B cell (primary cell): ENCODE measurements around the gene FAM117B. TPM values are rescaled to one million over a fixed set of nuclear protein-coding genes. Genes with fewer than 3 reads are reported as not detected.
A peak's percentile ranks its signal among the peaks of the same experiment; 100 is the strongest.

Source experiments
- ATAC-seq: fragments of 200-7000 bp; cut with Tn5 transposase; one replicate; pipeline ENCODE4 v1.10.0; 2021; ENCODE audit warnings: low read depth, mild to moderate bottlenecking, moderate number of reproducible peaks, moderate library complexity
- CTCF ChIA-PET: fragments of 350-600 bp; sonication (Branson Sonifier 250); formaldehyde crosslinking; loops from one replicate; lab custom pipeline; 2021; ENCODE audit warnings: antibody characterized with exemption, inconsistent platforms; lab: Charles Lee
- POLR2A ChIA-PET: fragments of 350-600 bp; sonication (Branson Sonifier 250); formaldehyde crosslinking; loops from one replicate; lab custom pipeline; 2021; ENCODE audit warnings: antibody characterized with exemption; lab: Charles Lee
- DNase-seq: peaks from one replicate; pipeline ENCODE4 v3.0.0; 2013
- H2AFZ ChIP-seq: 2 replicates; pipeline ENCODE4 v1.6.1; 2012; ENCODE audit warnings: mild to moderate bottlenecking, low read depth, low read length; ENCODE audit not compliant: insufficient read depth, poor library complexity, severe bottlenecking
- H3K27ac ChIP-seq, 2 donors: 1 replicate in 1 of 2; 2 replicates in 1 of 2; pipeline ENCODE4 v1.5.1; 2012 to 2013; ENCODE audit warnings: low read length in 2 of 2, mild to moderate bottlenecking in 2 of 2, moderate library complexity in 1 of 2
- H3K27me3 ChIP-seq, 4 experiments: fragments of 200-600 bp in 1 of 4; sonication (generic) in 1 of 4; replicated peaks in 1 of 4; 1 replicate in 2 of 4; 2 replicates in 2 of 4; pipeline versions ENCODE4 v1.6.1 to v1.7.0; 2013 to 2016; ENCODE audit warnings: low read length in 3 of 4, mild to moderate bottlenecking in 2 of 4, mixed read lengths in 1 of 4, moderate library complexity in 1 of 4; ENCODE audit not compliant: insufficient read depth in 4 of 4, control insufficient read depth in 3 of 4; ENCODE audit errors: control extremely low read depth in 1 of 4
- H3K36me3 ChIP-seq, 2 experiments: replicated peaks in 1 of 2; 1 replicate in 1 of 2; 2 replicates in 1 of 2; pipeline versions ENCODE4 v1.6.1 to v1.7.1; 2013; ENCODE audit warnings: low read length in 1 of 2; ENCODE audit not compliant: insufficient read depth in 2 of 2, control insufficient read depth in 1 of 2; ENCODE audit errors: control extremely low read depth in 1 of 2, extremely low read depth in 1 of 2
- H3K4me1 ChIP-seq, 2 donors: fragments of 200-600 bp in 1 of 2; sonication (generic) in 1 of 2; 1 replicate in 1 of 2; 2 replicates in 1 of 2; pipeline versions ENCODE4 v1.5.1 to v1.6.1; 2013 to 2017; ENCODE audit warnings: low read length in 2 of 2; ENCODE audit not compliant: control insufficient read depth in 2 of 2, insufficient read depth in 2 of 2
- H3K4me2 ChIP-seq: replicated peaks from 2 replicates; pipeline ENCODE3; 2012; ENCODE audit warnings: mild to moderate bottlenecking, low read depth, low read length; ENCODE audit not compliant: poor library complexity, severe bottlenecking
- H3K4me3 ChIP-seq, 5 experiments: fragments of 200-600 bp in 1 of 5; sonication (generic) in 1 of 5; 1 replicate in 3 of 5; 2 replicates in 2 of 5; pipeline versions ENCODE4 v1.5.1 to v1.7.0; 2011 to 2016; ENCODE audit warnings: low read length in 4 of 5, mild to moderate bottlenecking in 4 of 5, low read depth in 2 of 5, control low read depth in 1 of 5, moderate library complexity in 1 of 5; ENCODE audit not compliant: insufficient read depth in 1 of 5; ENCODE audit errors: control extremely low read depth in 1 of 5, extremely low read depth in 1 of 5
- H3K79me2 ChIP-seq: fragments of 200-600 bp; sonication (generic); one replicate; pipeline ENCODE4 v1.6.0; 2016; ENCODE audit warnings: low read length; ENCODE audit not compliant: control insufficient read depth, insufficient read depth
- H3K9ac ChIP-seq: fragments of 200-600 bp; sonication (generic); 2 replicates; pipeline ENCODE4 v1.6.1; 2017; ENCODE audit warnings: mild to moderate bottlenecking, low read length, moderate library complexity
- H3K9me3 ChIP-seq, 3 donors: one replicate each; pipeline versions ENCODE4 v1.6.1 to v1.7.1; 2013; ENCODE audit warnings: low read length in 2 of 3; ENCODE audit not compliant: control insufficient read depth in 2 of 3, insufficient read depth in 1 of 3; ENCODE audit errors: control extremely low read depth in 1 of 3
- H4K20me1 ChIP-seq: 2 replicates; pipeline ENCODE4 v1.6.0; 2012; ENCODE audit warnings: mild to moderate bottlenecking, low read length; ENCODE audit not compliant: insufficient read depth, control insufficient read depth, poor library complexity, severe bottlenecking
- H3K27ac Mint-ChIP-seq: one replicate; pipeline ENCODE4 v1.8.0; 2021; ENCODE audit warnings: mixed read lengths
- H3K27me3 Mint-ChIP-seq: one replicate; pipeline ENCODE4 v1.8.0; 2021; ENCODE audit warnings: mixed read lengths
- H3K4me1 Mint-ChIP-seq: one replicate; pipeline ENCODE4 v1.8.0; 2021; ENCODE audit warnings: mixed read lengths
- H3K4me3 Mint-ChIP-seq: one replicate; pipeline ENCODE4 v1.8.0; 2021; ENCODE audit warnings: mixed read lengths
- H3K9me3 Mint-ChIP-seq: one replicate; pipeline ENCODE4 v1.8.0; 2022; ENCODE audit warnings: mixed read lengths; ENCODE audit not compliant: insufficient read depth
- CTCF ChIP-seq: fragments of 200-600 bp; IDR thresholded peaks from one replicate; pipeline ENCODE4 v1.8.0; 2022; ENCODE audit warnings: antibody characterized with exemption, mild to moderate bottlenecking
- EZH2 ChIP-seq: IDR thresholded peaks from 2 replicates; pipeline ENCODE4 v1.6.1; 2012; ENCODE audit warnings: borderline replicate concordance, low read depth, mild to moderate bottlenecking, moderate library complexity, low read length; ENCODE audit not compliant: insufficient read depth, poor library complexity, severe bottlenecking
- WGBS: methylation state at CpG from one replicate; pipeline ENCODE4 v1.1.5; 2013; ENCODE audit warnings: missing lambda C conversion rate; ENCODE audit not compliant: insufficient coverage; 5-methylcytosine and 5-hydroxymethylcytosine counted together
- intact Hi-C: fragments of 100-400 bp; cut with micrococcal nuclease; formaldehyde crosslinking; loops from one replicate; pipeline ENCODE4 v1.10.0; 2022
- polyA plus RNA-seq: library from polyadenylated mRNA; depleted of rRNA; stranded (reverse); fragments of >200 nt; gene quantifications from 2 replicates; pipeline ENCODE4 v1.2.3, GENCODE V29; 2012
- total RNA-seq, 2 donors: library from RNA; stranded (reverse); fragments of 120-200 nt in 1 of 2; gene quantifications; 1 replicate in 1 of 2; 2 replicates in 1 of 2; pipeline versions ENCODE4 v1.2.3 to v1.2.4, GENCODE V29; 2013 to 2022

FAM117B gene
- total and polyA plus RNA-seq, 2 donors (not counting 1 experiment from before 2014, with no cell fraction given) = 11.5 to 50.1 TPM

GRCh38 chr2:202639231-202639630 lies 4.5 kb downstream of the FAM117B start:
- ChIA-PET CTCF (interaction anchor here (0.7 kb wide), 1 partner anchor 22 kb away, joined by 3 read pairs; no protein-coding TSS in a partner anchor), POLR2A (no interaction called here)
- Histone ChIP-seq H3K27ac (peak overlapping the region; percentile 52 to 72), H3K36me3 (peaks cover 0 to 4% of the 10 kb centered on the region in 2 experiments), H3K79me2 (peaks cover 72% of the 10 kb centered on the region), H3K4me2 (peak overlapping the region; percentile 87), H3K27me3 (no peaks in the 10 kb centered on the region), H3K4me1 (peaks cover 70 to 71% of the 10 kb centered on the region in 2 donors), H2AFZ (no peak overlapping the region), H3K4me3 (peak overlapping the region in 1 of 5 experiments; percentile 8), H3K9ac (peak overlapping the region; percentile 34), H3K9me3 (peaks cover 0 to 1% (median 0%) of the 10 kb centered on the region in 3 donors), H4K20me1 (no peaks in the 10 kb centered on the region)
- Mint-ChIP-seq H3K4me3 (peak overlapping the region; percentile 47), H3K27me3 (no peaks in the 10 kb centered on the region), H3K27ac (peak overlapping the region; percentile 76), H3K9me3 (no peaks in the 10 kb centered on the region), H3K4me1 (peaks cover 54% of the 10 kb centered on the region)
- ATAC-seq (no peak), DNase-seq (no peak)
- no CpG with 5 or more reads among the region's 3 CpGs for WGBS
- intact Hi-C loops = no loop called here
- no peak for TF ChIP-seq EZH2
- TF ChIP-seq CTCF = no peak

- Mint-ChIP-seq H3K27me3 (no peaks in the 10 kb centered on the region), H3K27ac (no peak overlapping the region), H3K9me3 (no peaks in the 10 kb centered on the region), H3K4me3 (no peak overlapping the region), H3K4me1 (peaks cover 62% of the 10 kb centered on the region)
- DNase-seq (no peak), ATAC-seq (peak; percentile 15)
- Histone ChIP-seq H3K4me1 (peaks cover 80 to 85% of the 10 kb centered on the region in 2 donors), H3K4me2 (peak overlapping the region; percentile 71), H3K27me3 (no peaks in the 10 kb centered on the region), H3K27ac (peak overlapping the region; percentile 88 to 89), H3K9ac (peak overlapping the region; percentile 55), H4K20me1 (no peaks in the 10 kb centered on the region), H3K36me3 (peaks cover 0 to 4% of the 10 kb centered on the region in 2 experiments), H3K4me3 (peak overlapping the region; percentile 6 to 45 (median 39)), H2AFZ (peak overlapping the region; percentile 67), H3K79me2 (peaks cover 85% of the 10 kb centered on the region), H3K9me3 (peaks cover 0 to 10% (median 1%) of the 10 kb centered on the region in 3 donors)
- no CpG with 5 or more reads among the region's 2 CpGs for WGBS
- intact Hi-C loops = no loop called here
- no peak for TF ChIP-seq EZH2
- no peak for TF ChIP-seq CTCF
- POLR2A ChIA-PET = interaction anchor here (0.7 to 2.3 kb wide), 2 partner anchors 7 to 23 kb away, joined by 3 to 11 read pairs; partner anchors contain the start of gene FAM117B
- CTCF ChIA-PET = interaction anchor here (1.5 to 2.4 kb wide), 3 partner anchors 14 to 54 kb away, joined by 4 to 13 read pairs (median 8); no protein-coding TSS in a partner anchor
Observed at GRCh38 chr2:202642567-202642966, 7.8 kb downstream of the FAM117B start.
